Stimulated activated CD4-positive, alpha-beta T cell treated with anti-CD3 and anti-CD28 coated beads, Interleukin-4, amount 100 ng/mL, for 4 hours (primary cell): ENCODE measurements around the gene PIR.

ENCODE experiments used
- DNase-seq, 2 experiments: peaks; one replicate each; pipeline ENCODE4 v3.0.0-alpha.2; 2020

PIR gene

DNA sequence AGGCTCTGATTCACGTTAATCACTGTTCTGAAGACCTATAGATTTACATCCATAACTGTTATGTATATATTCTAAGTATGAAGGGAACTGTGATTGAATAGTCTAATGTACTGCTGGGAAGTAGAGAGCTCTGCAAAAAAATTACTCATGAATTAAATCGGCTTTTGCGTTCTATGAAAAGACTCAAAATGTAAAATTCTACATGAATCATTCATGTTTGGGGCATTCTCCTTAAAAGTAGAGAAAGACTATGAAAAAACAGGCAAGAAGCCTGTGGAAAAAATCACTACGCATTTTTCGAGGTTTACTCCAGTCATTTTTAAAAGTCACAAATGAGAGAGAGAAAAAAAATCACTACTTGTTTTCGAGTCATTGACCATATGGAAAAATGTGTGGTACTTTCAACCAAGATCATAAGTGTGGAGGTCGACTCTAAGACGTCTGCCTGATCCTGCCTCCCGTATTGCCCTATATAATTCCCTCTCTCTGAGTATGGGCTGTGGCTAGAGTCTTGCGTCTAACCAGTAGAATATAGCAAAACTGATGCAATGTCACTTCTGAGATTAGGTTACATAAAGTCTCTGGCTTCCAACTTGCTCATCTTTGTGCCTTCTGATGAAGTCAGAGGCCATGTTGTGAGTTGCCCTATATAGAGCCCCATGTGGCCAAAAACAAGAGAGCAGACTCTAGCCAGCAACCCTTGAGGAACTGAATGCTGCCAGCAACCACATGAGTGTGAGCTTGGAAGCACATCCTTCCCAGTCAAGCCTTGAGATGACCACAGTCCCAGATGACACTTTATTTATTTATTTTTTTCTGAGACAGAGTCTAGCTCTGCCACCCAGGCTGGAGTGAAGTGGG is 76.8 kb downstream of the PIR start:
- DNase-seq: no peak

- DNase-seq: no peak
These were observed 80.0 kb downstream of the PIR start for GRCh38 chrX:15413101-15413500.

GRCh38 chrX:15410947-15411346 is 82.2 kb downstream of the PIR start:
- no peak for DNase-seq

GRCh38 chrX:15410430-15410829 is 82.7 kb downstream of the PIR start:
- no peak for DNase-seq

DNA sequence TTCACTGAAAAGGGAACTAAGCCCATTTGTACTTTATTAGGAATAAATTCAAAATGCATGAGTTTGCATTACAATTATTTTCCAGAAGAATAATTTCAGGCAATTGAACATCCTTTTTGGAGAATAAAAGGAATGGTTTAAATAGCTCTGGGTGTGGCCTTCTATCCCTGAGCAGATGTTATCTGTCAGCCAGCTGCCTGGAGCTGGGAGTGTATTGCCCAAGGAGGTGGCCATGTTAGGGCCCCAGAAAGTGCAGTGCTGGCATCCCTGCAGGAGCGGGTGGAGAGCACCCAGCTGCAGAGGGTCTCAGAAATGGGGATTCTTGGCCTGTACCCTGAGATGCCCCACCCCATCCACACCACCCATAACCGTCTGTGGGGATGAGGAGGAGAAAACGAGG is 87.3 kb downstream of the PIR start:
- DNase-seq: no peak

DNA sequence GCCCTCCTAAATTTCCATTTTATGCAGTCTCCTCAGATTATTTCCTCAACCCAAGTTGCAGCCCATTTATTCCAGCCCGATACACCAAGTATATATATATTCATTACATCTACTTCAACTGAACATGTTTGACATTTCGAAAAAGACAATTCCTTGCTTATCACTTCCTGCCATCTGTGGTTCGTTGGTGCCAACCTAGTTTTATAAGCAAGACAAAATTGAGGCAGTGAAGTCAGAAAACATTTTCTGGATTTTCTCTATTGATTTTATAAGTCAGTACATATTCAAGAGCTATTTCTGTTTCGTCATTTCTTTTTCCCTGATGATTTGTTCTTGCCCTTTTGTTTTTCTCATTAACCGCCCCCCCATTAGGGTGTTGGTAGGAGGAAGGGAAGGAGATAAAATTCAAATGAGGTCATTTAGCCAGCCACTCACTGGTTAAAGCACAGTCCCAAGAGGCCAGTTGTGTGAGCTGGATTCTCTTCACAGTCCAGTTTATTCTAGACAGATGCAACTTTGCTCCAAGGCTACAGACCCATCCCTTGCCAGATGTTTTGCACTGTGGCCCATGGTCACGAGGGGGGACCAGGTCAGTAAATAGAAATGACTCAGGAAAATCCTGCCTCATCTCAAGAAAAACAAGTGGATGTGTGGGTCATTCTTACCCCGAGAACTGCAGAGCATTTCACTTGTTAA is 88.6 kb downstream of the PIR start:
- DNase-seq: no peak

GRCh38 chrX:15401378-15401777 is 91.8 kb downstream of the PIR start:
- no peak for DNase-seq

DNA sequence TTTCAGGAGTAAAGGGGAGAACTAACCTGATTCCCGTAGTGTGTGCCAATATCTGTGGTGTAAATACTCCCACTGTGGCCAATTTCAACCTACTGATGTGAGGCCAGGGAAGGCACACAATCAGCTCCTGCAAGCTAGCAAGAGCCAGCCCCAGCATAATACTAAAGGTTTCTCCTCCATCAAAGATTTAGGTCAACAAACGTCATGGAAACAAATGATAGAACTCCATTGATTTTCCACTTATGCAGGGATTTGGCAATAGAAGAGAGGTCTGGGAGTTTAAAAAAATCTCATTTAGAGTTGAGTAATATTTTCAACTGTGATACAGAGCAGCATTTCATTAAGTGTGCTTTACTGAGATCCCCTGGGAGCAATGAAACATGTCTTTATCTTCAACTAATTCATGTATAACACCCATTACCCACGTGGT is 93.2 kb downstream of the PIR start:
- DNase-seq: no peak

DNA sequence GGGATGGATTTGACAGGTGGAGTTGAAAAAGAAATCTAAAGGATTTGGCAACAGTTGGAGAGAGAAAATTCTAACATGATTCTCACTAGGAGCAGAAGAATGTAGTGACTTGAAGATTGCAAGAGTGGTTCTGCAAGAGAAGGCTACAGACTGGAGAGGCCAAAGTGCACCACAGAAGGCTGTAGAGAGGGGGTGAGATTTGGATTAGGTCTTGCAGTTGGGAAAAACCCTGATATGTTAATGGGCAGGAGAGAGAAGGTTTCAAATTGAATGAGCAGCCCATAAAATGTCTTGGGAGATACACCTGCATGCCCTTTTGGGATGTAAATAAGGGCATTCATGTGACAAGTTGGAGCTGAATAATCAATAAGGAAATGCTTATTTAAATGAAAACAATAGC is 94.3 kb downstream of the PIR start:
- no peak for DNase-seq

DNA sequence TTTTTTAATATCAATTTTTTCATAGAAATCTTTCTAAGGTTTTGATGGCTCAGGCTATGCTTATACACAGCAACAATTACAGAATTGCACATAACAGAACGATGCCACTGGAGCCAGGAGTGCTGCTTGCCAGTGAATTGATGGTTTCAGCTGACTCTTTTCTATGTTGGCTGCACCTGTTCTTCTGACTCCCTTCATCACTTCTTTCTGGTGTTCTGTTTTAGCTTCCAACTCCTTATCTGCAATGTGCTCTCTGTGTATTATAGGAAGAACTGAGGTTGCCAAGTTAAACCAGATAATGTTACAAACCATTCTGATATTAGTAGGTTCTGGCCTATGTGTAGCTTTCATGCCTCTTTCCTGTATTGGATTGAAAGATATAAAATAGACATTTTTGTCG is 97.3 kb downstream of the PIR start:
- no peak for DNase-seq

DNA sequence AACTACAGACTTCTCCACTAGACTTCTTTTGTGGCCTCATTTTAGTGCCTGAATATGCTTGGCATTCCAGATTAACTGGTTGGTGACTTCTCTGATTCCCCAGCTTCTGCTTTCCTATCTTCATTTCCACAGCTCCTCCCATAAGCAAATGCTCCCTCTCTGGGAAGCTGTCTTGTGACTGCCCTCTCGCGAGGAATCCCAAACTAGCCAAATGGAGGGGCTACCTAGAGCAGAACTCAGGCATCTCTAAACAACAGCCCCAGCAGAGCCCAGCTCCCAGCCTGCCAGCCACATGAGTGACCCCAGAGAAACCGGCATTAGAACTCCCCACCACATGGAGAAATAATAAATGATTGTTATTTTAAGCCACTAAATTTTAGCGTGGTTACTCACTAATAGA is 101.3 kb downstream of the PIR start:
- DNase-seq: no peak

- no peak for DNase-seq
These were observed 108.8 kb downstream of the PIR start, which contains the start of gene VEGFD for GRCh38 chrX:15384304-15384703. Gene VEGFD, minus strand, starts transcription at chrX:15384413. Its CDS starts 467 bp downstream, at chrX:15383946.

DNA sequence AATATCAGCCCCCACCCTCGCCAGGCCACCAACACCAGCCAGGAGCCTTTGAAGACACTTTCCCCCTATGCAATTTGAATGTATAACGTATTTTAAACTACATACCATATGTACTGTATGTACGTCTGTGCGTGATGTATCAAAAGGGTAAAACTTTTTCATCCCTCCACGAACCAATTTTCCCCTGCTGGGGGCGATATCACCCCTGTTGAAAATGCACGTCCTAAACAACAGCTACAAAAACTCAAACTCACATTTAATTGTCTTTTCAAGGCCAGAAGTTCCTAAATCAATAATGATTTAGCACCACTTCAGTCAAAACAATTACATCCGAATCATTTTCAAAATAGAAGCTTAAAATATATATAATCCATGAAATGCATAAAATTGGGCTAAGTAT is 110.3 kb downstream of the PIR start:
- no peak for DNase-seq

- DNase-seq: no peak
These were observed 116.2 kb downstream of the PIR start for GRCh38 chrX:15376956-15377355.

DNA sequence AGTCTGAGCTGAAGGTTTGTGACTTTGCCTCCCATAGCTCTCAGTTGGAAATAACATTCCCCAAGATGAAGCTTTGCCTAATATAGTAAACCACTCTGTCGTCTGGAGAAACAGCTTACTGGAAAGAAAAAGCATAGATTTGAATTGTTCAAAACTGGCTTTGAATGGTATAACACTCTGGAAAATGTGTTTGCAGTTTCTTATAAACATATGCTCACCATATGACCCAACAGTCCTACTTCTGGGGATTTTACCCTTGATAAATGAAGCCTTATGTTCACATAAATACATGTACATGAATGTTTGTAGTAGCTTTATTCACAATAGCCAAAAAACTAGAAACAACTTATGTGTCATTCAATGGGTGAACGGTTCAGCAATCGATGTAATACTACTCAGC is 119.2 kb downstream of the PIR start:
- no peak for DNase-seq

DNA sequence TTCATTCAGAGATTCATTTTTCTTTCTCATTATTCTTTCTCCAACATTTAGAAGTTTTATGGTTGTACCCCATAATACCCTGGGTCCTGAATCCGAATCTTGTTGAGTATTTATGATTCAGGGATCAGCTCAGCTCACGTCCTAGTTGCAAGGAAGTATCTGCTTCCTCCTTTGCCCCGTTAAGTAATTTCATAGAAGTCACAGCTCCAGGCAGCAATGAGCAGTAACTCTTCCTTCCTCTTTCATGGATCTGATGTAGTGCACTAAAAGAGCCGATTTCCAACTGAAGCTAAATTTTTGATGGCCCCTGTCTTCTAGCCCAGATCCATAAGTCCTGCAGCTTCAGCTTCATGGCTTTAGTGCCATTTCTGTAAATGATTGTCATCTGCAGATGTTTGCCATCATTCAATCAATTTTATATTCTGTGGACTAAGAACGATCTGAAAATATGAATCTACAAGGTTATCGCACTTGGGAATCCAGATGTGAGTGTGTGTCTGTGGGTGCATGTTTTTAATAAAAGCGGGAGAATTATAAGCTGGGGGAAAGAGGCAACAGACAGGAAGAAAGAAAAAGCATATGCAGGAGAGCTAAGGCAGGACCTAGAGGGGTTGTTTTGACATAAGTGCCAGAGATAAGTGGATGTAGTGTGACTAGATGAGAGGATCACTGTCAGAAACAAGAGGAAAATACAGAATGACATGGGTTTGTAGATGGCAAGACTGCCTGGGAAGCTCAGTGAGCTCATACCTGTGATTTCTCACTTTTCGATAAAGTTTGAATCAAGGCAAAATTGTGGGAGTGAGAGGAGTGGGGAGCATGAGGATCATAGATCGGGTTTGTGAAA is 126.4 kb downstream of the PIR start:
- DNase-seq: no peak

- DNase-seq: no peak
These were observed 133.4 kb downstream of the PIR start for GRCh38 chrX:15359701-15360100.

GRCh38 chrX:15358533-15358932 is 134.6 kb downstream of the PIR start:
- DNase-seq: no peak

DNA sequence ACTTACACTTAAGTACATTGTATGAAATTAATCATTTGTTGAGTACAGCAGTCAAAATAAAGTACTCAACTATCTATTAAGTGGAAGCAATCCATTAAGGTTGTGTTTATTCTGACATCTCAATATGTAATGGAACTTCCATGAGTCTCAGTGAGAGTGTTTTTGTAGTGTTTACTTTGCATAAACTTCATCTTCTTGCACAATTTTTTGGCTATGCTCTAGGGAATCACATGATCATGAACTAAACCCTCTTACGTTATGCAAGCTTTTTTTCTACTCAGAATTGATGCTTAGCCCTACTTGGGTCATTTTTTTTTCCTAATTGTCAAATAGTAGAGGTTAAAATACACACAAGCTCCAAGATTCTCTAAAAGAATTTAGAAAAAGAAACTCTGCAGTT is 136.7 kb downstream of the PIR start:
- DNase-seq: no peak

DNA sequence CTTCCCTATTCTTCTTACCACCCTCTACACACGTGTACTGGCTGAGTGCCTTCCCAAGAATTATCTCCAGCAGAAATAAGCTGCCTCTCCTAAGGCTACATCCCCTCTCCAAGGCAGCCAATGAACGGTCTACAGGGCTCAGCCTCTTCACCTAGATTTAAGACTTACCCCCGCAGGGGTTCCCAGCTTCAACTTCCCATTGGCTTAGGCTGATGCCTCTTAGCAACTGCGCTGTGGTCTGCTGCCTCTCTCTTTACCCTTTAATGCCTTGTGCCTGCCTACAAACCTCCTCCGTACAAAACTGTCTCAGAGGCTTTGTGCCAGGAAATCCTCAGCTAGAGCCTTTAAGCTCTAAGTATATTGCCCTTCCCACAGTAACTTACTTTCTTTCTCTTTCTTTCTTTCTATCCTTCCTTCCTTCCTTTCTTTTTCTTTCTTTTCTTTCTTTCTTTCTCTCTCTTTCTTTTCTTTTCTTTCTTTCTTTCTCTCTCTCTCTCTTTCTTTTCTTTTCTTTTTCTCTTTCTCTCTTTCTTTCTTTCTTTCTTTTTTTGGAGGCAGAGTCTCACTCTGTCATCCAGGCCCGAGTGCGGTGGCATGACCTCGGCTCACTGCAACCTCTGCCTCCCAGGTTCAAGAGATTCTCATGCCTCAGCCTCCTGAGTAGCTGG is 142.7 kb downstream of the PIR start:
- DNase-seq: no peak

- DNase-seq: no peak
These were observed 144.1 kb downstream of the PIR start for GRCh38 chrX:15349046-15349445.

DNA sequence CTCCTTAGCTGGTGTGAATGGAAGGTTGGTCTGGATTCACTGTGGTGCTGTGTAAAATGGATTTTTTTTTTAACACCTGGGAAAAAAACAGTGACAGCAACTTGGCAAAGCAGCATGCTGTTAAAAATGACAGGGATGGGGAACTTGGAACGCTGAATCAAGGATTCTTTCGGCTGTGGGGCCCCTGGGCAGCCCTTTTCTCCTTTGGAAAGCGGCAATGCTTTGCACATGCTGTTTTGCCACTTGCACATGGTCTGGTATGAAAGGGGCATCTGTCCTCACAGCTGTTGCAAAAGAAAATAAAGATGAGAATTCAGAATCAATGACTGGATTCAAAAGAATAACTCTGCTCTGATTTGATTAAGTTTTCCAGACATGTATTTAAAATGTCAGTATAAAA is 147.2 kb downstream of the PIR start:
- DNase-seq: no peak

DNA sequence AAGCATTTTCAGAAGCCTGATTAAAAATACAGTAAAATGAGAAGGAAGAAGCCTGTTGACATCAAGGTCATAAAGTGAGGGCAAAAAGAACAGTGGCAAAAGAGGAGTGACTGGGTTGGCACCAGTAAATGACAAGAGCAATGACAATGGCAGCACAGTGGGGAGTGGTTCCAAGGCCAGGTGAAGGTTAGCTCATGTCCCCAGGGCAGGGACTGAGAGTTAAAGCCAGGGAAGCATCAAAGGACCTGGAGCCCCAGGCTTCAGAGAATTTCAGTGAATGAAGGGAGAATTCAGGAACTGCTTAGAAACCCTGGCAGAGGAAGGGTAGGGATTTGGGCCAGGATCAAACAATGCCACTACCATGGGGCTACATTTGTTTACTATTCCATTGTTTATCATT is 149.0 kb downstream of the PIR start:
- DNase-seq: no peak
